CD4-positive, alpha-beta T cell (primary cell): ENCODE measurements around the gene IGFBP5. TPM values are rescaled to one million over a fixed set of nuclear protein-coding genes. Genes with fewer than 3 reads are reported as not detected.

Source experiments
- ATAC-seq: fragments of 200-7000 bp; cut with Tn5 transposase; one replicate; pipeline ENCODE4 v1.10.0; 2022; ENCODE audit warnings: mild to moderate bottlenecking; ENCODE audit not compliant: poor library complexity
- CTCF ChIA-PET: fragments of 350-600 bp; sonication (Branson Sonifier 250); formaldehyde crosslinking; loops from one replicate; lab custom pipeline; 2021; ENCODE audit warnings: antibody characterized with exemption, inconsistent platforms; lab: Charles Lee
- POLR2A ChIA-PET: fragments of 350-600 bp; sonication (Branson Sonifier 250); formaldehyde crosslinking; loops from one replicate; lab custom pipeline; 2021; ENCODE audit warnings: antibody characterized with exemption, inconsistent platforms; lab: Charles Lee
- DNase-seq, 14 experiments: peaks; one replicate each; pipeline ENCODE4 v3.0.0-alpha.2; 2013 to 2020; ENCODE audit warnings: mixed read lengths in 2 of 14
- H3K27ac ChIP-seq, 2 donors: one replicate each; pipeline versions ENCODE4 v1.5.1 to v1.7.0; 2013; ENCODE audit warnings: low read length in 2 of 2, low read depth in 1 of 2, mild to moderate bottlenecking in 1 of 2
- H3K27me3 ChIP-seq, 2 experiments: 1 replicate in 1 of 2; 2 replicates in 1 of 2; pipeline versions ENCODE4 v1.6.1 to v1.7.0; 2013; ENCODE audit warnings: low read length in 2 of 2, control low read depth in 1 of 2, mild to moderate bottlenecking in 1 of 2, moderate library complexity in 1 of 2; ENCODE audit not compliant: insufficient read depth in 2 of 2, control insufficient read depth in 1 of 2
- H3K36me3 ChIP-seq: one replicate; pipeline ENCODE4 v1.6.1; 2013; ENCODE audit warnings: low read length, control low read depth; ENCODE audit not compliant: insufficient read depth
- H3K4me1 ChIP-seq: one replicate; pipeline ENCODE4 v1.6.1; 2013; ENCODE audit warnings: low read length, control low read depth; ENCODE audit not compliant: insufficient read depth
- H3K4me3 ChIP-seq: one replicate; pipeline ENCODE4 v1.5.1; 2013; ENCODE audit warnings: mild to moderate bottlenecking, low read length, moderate library complexity
- H3K9me3 ChIP-seq, 2 experiments: 1 replicate in 1 of 2; 2 replicates in 1 of 2; pipeline versions ENCODE4 v1.6.1 to v1.7.0; 2013; ENCODE audit warnings: low read length in 2 of 2, mild to moderate bottlenecking in 2 of 2, control low read depth in 1 of 2, moderate library complexity in 1 of 2; ENCODE audit not compliant: control insufficient read depth in 1 of 2, insufficient read depth in 1 of 2
- H3K27ac Mint-ChIP-seq: one replicate; pipeline ENCODE4 v1.8.0; 2020; ENCODE audit warnings: mixed read lengths
- H3K27me3 Mint-ChIP-seq: one replicate; pipeline ENCODE4 v1.8.0; 2021; ENCODE audit warnings: mixed read lengths
- H3K36me3 Mint-ChIP-seq: one replicate; pipeline ENCODE4 v1.8.0; 2021; ENCODE audit warnings: low read depth, mixed read lengths
- H3K4me1 Mint-ChIP-seq: one replicate; pipeline ENCODE4 v1.8.0; 2021; ENCODE audit warnings: low read depth, mixed read lengths
- H3K4me3 Mint-ChIP-seq: one replicate; pipeline ENCODE4 v1.8.0; 2020; ENCODE audit warnings: mild to moderate bottlenecking, mixed read lengths
- H3K9me3 Mint-ChIP-seq: one replicate; pipeline ENCODE4 v1.8.0; 2020; ENCODE audit warnings: mixed read lengths
- intact Hi-C, 2 experiments: fragments of 100-400 bp; cut with DNase I in 1 of 2; cut with micrococcal nuclease in 1 of 2; formaldehyde crosslinking; loops; one replicate each; pipeline versions ENCODE4 v1.15.1 to v1.9.0; 2023 to 2025; cut with DNase I, micrococcal nuclease
- total RNA-seq, 174 experiments: library from RNA in 2 of 174; stranded (reverse) in 2 of 174; gene quantifications; one replicate each; pipeline ENCODE4 v1.2.3 and lab custom pipeline; 2021 to 2026
- TF ChIP-seq, protein P1 (sequence below): fragments of 200-600 bp; IDR thresholded peaks from one replicate; pipeline ENCODE4 v1.8.0; 2022; ENCODE audit warnings: antibody characterized with exemption, mild to moderate bottlenecking

The IGFBP5 gene
- total RNA-seq, 2 experiments from 2014 or later, result not detected

DNA sequence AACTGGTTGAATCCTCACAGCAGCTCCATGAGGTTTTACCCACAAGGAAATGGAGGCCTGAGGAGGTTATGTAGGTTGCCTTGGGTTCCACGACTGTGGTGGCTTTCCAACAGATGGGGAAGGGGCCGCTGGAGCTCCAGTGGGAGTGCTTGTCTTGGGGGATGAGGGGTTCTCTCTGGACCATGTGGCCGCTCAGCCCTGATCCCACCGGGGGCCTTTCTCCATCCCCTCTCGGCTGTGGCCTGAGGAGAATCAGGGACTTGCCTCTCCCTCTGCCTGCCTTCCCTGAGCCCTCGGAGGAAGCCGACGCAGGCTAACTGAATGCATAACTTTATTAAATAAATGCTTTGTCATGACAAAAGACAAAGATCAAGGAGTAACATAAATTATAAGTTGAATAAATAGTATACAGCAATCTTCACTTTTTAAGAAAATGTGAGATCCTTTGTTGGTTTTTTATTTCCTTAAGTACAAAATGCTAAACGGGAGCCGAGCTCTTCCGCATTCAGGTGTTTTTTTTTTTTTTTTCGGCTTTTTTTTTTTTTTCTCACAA, 23.5 kb downstream of the IGFBP5 start:
- ChIA-PET CTCF (no interaction called here), POLR2A (no interaction called here)

DNA sequence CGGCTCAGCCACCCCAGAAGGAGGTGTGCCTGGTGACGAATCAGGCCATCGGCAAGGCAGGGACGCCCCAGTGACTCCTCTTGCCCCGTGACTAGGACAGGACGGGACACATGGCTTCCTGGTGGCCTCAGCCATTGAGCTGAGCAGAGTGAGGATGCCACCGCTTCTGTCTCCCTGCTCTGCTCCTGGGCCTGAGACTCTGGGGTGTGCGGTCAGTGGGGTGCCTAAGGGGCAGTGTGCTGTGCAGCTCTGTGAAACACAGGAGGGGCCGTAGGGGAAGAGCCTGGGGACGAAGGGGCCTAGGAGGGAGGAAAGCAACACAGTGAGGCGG, 24.3 kb downstream of the IGFBP5 start:
- TF ChIP-seq, protein P1, sequence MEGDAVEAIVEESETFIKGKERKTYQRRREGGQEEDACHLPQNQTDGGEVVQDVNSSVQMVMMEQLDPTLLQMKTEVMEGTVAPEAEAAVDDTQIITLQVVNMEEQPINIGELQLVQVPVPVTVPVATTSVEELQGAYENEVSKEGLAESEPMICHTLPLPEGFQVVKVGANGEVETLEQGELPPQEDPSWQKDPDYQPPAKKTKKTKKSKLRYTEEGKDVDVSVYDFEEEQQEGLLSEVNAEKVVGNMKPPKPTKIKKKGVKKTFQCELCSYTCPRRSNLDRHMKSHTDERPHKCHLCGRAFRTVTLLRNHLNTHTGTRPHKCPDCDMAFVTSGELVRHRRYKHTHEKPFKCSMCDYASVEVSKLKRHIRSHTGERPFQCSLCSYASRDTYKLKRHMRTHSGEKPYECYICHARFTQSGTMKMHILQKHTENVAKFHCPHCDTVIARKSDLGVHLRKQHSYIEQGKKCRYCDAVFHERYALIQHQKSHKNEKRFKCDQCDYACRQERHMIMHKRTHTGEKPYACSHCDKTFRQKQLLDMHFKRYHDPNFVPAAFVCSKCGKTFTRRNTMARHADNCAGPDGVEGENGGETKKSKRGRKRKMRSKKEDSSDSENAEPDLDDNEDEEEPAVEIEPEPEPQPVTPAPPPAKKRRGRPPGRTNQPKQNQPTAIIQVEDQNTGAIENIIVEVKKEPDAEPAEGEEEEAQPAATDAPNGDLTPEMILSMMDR, result no peak
- no peak for ATAC-seq
- no peaks in the 10 kb centered on the region for H3K4me1 ChIP-seq
- no peaks in the 10 kb centered on the region for H3K4me1 Mint-ChIP-seq
- no peak for DNase-seq
- CTCF ChIA-PET, result no interaction called here
- intact Hi-C loops, result no loop called here
- peaks cover 0 to 5% of the 10 kb centered on the region in 2 experiments for H3K27me3 ChIP-seq
- POLR2A ChIA-PET, result no interaction called here
- H3K9me3 Mint-ChIP-seq, result no peaks in the 10 kb centered on the region
- H3K36me3 ChIP-seq, result no peaks in the 10 kb centered on the region
- no peak overlapping the region for H3K4me3 ChIP-seq
- H3K27ac ChIP-seq, result no peak overlapping the region
- peaks cover 0 to 4% of the 10 kb centered on the region in 2 experiments for H3K9me3 ChIP-seq
- H3K27me3 Mint-ChIP-seq, result no peaks in the 10 kb centered on the region
- no peak overlapping the region for H3K27ac Mint-ChIP-seq
- no peak overlapping the region for H3K4me3 Mint-ChIP-seq
- no peaks in the 10 kb centered on the region for H3K36me3 Mint-ChIP-seq

More for the DNA sequence above, 23.5 kb downstream of the IGFBP5 start:
- H3K27ac Mint-ChIP-seq, result no peak overlapping the region
- H3K4me3 Mint-ChIP-seq, result no peak overlapping the region
- Histone ChIP-seq H3K27ac (no peak overlapping the region), H3K9me3 (peaks cover 0 to 4% of the 10 kb centered on the region in 2 experiments), H3K4me1 (no peaks in the 10 kb centered on the region), H3K27me3 (peaks cover 0 to 5% of the 10 kb centered on the region in 2 experiments), H3K36me3 (no peaks in the 10 kb centered on the region), H3K4me3 (no peak overlapping the region)
- ATAC-seq (no peak), DNase-seq (no peak)
- H3K4me1 Mint-ChIP-seq, result no peaks in the 10 kb centered on the region
- no peaks in the 10 kb centered on the region for H3K27me3 Mint-ChIP-seq
- H3K36me3 Mint-ChIP-seq, result no peaks in the 10 kb centered on the region
- intact Hi-C loops, result no loop called here
- no peaks in the 10 kb centered on the region for H3K9me3 Mint-ChIP-seq
- TF ChIP-seq, protein P1, result no peak

DNA sequence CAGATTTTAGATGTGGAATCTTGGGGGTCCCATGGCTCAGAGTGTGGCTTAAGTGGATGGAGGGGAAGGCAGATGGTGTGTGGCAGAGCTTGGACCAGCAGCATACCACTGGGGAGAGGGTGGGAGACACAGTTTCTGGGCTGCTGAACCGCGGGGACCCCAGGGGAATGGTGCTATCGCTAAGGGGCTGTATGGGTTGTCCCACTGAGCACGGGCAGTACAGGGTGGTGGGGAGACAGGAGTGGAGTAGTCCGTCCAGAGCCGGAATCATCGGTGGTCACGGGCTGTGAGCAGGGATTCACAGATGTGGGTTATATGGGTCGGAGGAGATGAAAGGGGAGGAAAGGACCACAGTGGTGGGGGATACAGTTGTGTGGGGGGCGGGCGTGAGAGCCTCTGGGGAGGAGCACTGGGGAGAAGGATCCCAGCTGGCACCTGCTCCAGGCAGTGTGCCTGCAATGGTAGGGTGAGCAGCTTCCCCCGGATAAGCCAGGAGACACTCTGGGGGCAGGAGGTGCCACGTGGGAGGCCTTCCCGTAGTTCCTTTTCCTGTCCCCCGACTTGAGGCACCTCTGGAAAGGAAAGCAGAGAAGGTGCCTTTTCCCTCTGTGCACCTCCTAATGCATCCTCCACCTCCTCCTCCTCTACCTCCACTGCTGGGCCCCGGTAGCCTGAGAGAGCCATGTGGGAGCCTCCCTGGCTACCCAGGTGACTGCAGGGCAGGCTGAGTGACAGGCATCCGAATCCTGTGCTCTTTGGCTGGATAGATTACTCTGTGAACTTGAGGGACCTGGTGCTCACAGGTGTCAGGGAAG, 24.9 kb downstream of the IGFBP5 start:
- no peak overlapping the region for H3K27ac Mint-ChIP-seq
- TF ChIP-seq, protein P1, result no peak

More for the DNA sequence above, 24.9 kb downstream of the IGFBP5 start:
- H3K27me3 ChIP-seq, result peaks cover 0 to 5% of the 10 kb centered on the region in 2 experiments
- no peaks in the 10 kb centered on the region for H3K4me1 ChIP-seq
- ChIA-PET POLR2A (no interaction called here), CTCF (no interaction called here)
- ATAC-seq (no peak), DNase-seq (no peak)
- no peaks in the 10 kb centered on the region for H3K4me1 Mint-ChIP-seq
- no peaks in the 10 kb centered on the region for H3K36me3 Mint-ChIP-seq
- H3K4me3 ChIP-seq, result no peak overlapping the region
- peaks cover 0 to 4% of the 10 kb centered on the region in 2 experiments for H3K9me3 ChIP-seq
- H3K4me3 Mint-ChIP-seq, result no peak overlapping the region
- no peaks in the 10 kb centered on the region for H3K36me3 ChIP-seq
- intact Hi-C loops, result no loop called here
- no peak overlapping the region for H3K27ac ChIP-seq
- H3K27me3 Mint-ChIP-seq, result no peaks in the 10 kb centered on the region
- no peaks in the 10 kb centered on the region for H3K9me3 Mint-ChIP-seq
